Stimulated activated CD8-positive, alpha-beta memory T cell treated with anti-CD3 and anti-CD28 coated beads, Interleukin-15, amount 100 ng/mL, for 48 hours (primary cell): ENCODE measurements around the gene TMEM266.

Experiments
- DNase-seq, 2 donors: peaks; one replicate each; pipeline ENCODE4 v3.0.0-alpha.2; 2020; ENCODE audit warnings: low read depth in 2 of 2

TMEM266 gene

DNA sequence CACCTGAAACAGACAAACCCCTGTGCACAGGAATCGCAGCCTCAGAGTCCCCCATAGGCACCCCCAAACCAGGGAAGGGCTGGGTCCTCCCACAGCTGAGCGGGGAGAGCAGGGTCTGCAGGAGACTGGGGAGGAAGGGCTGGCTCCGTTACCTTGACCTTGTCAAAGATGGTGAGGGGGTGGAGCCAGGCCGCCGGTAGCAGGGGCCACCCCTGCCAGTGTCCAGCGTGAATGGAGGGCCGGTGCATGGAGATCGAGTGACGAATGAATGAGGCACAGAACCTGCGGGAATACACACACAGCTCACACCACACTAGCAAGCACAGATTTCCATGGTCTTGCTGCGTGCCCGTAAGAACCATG, 102.2 kb downstream of the TMEM266 start:
- DNase-seq = no peak

DNA sequence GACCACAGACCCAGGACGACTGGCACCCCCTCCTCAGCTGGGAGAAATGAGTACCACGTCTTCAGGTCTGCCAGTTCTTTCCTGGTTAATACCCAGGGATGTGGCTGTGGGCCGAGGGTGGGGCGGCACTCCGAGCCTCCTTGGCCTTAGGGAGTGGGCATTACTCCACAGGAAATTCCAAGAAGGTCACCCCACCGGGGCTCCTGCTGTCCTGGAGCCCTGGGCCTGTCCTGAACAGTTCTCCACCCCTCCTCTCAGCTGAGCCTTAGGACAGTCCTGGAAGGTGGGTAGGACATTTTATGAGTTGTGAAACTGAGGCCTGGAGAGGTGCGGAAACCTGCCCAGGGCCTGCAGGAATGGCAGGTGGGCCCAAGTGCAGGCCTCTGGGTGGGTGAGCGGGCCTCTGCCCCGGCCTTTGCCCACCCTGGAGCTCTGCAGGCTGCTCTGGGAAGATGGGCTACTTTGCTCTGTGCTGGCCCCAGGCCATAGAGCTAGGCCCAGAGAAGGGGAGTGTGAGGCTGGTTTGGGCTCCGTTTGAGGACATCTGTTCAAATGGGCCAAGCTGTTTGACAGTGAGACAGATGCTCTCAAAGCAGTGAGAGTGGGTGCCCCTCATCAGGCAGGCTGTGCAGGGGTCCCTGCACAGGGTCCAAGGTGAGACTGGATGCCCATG, 103.1 kb downstream of the TMEM266 start:
- DNase-seq = no peak

DNA sequence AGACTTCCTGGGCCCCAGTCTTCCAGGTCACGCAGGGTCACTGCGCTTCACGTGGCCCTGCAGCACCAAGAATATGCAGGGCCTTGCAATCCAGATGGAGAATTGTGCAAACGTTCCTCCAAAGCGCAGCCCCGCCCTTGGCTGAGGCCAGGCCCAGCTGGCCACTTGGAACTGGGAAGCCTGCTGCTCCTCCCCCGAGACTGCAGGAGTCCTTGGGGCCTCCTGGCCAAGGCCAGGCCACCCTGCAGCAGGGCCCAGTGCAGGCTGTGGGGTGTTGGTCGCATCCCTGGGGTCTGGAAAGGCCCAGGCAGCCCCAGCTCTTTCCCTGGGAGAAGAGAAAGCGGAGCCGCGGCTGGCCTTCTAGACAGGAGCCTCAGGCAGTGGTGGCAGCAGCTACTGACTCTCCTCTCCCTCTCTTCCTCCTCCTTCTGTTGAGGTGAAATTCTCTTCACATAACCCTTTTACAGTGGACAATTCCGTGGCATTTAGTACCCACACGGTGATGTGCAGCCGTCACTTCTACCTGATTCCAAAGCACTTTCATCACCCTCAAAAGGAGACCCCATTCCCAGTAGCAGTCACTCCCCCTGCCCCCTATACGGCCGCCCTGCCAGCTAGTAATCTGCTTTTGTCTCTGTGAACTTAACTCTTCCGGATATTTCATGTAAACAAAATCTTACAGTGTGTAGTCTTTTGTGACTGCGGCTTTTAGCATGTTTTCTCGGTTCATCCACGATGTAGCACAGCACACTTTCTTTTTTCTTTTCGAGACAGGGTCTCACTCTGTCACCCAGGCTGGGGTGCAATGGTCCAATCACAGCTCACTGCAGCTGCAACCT, 103.9 kb downstream of the TMEM266 start:
- no peak for DNase-seq

DNA sequence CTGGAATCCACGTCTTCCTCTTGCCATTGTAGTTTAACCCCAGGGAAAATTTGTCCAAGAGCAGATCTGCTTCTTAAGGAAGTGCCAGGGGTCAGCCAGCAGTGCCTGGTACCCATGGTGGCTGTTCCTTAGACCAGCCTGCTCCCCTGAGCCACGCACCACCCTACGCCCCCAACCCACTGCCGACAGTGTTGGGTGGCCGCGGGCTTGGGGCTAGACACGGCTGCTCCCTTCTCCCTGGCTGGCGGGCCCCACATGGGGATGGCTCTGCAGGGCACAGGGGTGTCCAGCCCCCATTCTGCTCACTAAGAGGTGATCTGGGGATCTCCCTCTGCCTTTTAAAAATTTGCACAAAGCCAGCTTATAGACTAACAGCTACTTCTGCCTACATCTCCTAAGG, 104.8 kb downstream of the TMEM266 start:
- no peak for DNase-seq

DNA sequence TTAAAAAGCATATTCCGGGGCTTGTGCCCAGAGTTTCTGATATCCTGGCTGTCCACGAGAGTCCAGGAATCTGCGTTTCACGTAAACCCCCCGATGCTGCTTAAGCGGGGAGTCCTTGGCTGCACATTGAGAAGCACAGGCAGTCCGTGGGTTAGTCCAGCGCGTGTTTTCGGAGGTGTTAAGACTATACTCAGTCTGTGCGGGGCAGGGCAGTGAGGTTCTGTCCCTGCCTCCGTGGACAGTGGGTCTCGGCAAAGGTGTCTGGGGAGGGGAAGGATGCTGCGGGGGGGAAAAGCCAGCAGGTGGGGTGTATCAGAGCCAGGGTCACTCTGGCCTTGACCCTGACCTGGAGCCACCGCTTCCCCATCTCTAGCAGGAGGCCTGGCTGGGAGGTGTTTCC, 106.2 kb downstream of the TMEM266 start:
- no peak for DNase-seq

DNA sequence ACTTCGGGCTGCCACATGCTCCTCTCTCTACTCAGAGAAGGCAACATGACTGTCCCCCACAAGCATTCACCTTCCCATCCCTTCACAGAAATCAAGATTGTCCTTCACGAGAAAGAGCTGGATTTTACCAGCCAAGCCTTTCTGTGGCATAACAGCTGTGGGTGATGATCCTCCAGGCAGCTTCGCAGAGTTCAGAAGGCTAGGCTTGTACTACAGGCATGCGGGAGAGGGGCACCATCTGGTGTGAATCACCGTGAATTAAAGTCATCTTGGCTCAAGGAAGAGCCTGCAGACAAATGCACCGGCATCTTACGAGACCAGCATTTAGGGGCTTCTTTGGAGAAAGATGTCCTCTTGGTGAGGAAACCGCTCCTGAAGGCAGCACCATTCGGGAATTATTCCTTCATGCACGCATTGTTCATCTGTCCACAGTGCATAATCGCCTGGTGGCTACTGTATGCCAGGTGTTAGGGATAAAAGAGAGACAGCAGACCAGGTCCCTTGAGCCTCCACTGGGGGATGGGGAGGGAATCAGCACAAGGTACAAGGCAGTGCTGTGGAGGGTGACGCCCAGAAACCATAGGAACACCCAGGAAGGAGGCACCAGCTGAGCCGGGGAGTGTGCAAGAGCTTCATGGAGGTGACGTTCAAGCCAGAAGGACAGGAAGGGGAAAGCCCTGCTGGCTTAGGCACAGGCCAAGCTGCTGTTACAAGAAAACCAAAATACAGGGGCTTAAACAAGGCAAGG, 108.6 kb downstream of the TMEM266 start:
- no peak for DNase-seq

DNA sequence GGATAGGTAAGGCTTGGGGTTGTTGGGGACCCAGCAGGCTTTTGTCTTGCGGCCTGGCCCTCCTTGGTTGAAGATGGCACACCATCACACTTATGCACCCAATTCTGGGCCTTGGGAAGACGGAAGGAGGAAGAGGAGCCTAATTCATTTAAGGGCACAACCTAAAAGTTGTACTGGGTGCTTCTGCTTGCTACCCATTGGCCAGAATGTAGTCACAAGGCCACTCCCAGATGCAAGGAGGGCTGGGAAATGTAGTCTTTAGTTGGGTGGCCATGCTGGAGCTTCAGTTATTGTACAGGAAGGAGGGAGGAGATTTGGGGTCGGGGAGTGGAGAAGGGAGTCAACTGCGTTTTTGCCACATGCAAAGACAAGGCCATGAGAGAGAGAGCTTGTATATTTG, 109.2 kb downstream of the TMEM266 start:
- no peak for DNase-seq

DNA sequence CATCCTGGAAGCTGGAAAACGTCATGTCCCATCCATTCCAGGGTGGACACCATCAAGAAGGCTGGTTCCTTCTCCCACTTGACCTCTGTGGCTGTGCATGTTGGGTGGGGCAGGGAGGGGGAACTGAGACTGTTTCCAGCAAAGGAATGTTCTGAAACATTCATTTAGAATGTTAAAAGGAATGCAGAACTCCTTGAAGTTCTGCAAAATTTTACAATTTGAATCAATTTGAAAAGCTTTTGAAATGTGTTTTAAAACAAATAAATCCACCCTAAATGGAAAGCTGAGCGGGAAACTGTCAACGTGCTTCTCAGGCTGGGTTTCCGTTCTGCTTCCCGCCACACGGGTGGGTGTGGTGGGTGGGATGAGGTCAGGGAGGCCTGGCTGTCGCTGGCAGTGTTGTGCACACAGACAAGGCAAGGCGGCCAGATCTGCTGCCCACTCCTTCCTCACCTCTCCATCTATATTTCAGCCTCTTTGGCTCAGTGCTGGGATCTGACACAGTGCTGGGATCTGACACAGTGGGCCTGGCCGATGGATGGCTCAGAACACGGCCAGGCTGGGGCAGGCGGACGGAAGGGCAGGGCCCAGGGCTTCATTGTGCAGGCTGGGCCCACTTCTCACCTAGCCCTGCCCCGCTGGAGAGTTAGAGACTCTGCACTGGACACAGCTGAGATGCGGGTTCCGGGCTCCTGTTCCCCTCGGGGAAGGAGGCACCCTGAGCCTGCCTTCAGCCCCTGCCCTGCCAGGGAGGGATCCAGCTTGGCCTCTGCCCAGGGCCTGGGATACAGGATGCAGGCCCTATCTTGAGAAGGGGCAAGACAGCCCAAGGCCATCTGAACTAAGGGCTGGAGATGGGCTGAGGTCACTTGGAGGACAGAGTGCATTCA, 110.4 kb downstream of the TMEM266 start:
- DNase-seq = no peak

DNA sequence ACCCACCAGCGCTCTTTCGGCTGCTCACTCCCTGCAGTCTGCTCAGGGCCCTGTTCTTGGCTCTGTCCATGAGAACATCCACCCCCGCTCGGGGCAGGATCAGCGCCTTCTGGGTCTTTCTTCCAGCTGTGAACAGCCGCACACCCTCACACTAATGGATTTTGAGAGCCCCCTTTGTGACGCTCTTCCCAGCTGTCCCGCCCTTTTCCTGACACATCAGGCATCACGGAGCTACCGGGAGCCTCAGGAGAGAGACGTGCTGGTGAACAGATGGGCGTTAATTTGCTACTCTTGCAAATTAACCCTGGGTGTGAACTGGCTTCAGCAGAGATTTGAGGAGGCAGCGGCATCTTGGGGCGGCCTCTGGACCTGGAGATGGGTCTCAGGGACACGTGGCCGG, 113.0 kb downstream of the TMEM266 start:
- no peak for DNase-seq

DNA sequence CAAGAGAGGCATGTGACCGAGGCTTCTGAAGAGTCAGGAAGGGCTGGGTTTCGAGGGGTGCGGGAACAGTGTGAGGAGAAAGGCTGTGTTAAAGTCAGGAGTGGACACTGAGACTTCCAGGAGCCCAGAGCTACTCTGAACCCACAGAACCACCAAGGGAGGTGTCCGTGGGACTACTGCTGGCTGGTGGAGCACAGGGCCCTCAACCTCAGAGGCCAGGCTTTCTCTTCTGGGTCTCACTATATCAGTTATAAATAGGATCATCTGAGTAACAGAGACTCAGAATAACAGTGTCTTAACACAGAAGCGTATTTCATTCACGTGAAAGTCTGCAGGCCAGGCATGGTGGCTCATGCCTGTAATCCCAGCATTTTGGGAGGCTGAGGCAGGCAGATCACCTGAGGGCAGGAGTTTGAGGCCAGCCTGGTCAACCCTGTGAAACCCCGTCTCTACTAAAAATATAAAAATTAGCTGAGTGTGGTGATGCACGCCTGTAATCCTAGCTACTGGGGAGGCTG, 113.6 kb downstream of the TMEM266 start:
- DNase-seq = no peak

DNA sequence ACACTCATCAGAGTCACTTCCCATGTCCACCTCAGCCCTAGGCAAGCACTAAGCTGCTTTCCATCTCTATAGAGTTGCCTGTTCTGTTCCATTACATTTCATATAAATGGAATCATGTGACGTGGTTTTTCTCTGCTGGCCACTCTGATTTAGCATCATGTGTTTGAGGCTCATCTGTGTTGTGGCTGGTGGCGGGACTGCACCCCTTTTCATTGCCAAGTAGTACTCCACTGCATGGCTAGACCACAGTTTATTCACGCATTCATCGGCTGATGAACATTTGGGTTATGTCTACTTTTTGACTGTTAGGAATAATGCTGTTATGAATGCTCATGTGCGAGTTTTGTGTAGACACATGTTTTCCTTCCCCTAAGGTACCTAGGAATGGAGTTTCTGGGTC, 114.9 kb downstream of the TMEM266 start:
- no peak for DNase-seq

DNA sequence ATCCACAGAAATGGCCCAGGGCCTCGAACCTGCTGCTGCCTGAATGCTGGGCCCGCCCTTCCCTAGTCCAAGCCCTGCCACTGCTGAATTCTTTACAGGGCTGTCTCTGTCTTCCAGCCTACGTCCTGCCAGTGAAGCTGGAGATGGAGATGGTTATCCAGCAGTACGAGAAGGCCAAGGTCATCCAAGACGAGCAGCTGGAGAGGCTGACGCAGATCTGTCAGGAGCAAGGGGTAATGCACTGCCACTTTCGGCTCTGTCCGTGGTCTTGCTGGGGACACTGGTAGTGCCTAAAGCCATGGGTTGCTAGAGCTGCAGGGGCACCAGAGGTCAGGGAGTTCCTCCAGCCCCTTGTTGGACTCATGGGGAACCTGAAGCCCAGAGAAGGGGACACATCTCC, 115.7 kb downstream of the TMEM266 start:
- no peak for DNase-seq

DNA sequence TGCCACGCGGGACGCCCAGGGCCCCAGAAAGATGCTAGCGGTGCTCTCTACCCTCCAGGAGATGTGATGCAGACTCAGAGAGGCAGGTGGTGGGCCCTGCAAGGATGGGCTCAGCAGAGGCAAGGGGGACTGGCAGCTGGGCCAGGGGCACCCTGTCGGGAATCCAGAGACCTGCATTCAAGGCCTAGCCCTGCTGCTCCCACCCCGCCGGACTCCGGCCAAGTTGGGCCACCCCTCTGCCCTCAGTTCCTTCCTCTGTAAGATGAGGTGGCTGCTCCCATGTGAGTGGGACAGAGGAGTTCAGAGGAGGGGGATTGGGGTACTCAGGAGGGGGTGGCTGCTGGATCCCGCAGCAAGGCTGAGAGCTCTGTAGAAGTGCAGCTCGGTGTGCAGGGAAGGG, 116.3 kb downstream of the TMEM266 start:
- no peak for DNase-seq

DNA sequence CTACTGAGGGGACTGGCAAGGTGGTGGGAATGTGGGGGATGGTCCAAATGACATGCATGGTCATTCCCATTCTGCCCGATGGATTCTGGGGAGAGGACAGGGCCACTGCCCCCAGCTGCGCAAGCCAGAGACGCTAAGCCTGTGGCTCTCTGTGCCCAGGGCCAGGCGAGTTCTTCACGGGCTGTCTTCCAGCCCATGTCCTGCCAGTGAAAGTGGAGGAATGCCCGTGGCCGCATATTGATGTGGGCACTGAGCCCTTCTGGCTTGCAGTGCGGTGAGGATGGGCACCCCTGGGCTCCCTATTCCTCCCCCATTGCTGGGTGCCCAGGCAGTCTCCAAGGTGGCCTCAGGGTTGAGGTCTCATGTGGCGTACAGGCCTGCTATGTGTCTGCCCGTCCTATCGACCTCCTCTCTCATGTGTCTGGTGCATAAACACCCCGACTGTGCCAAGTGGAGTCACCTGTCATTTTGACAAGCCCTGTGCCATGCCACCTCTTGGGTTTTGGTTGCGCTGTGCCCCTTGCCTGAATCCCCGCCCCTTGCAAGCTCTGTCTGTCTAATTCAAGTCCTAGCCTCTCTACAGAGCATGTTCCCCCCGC, 116.8 kb downstream of the TMEM266 start:
- no peak for DNase-seq

DNA sequence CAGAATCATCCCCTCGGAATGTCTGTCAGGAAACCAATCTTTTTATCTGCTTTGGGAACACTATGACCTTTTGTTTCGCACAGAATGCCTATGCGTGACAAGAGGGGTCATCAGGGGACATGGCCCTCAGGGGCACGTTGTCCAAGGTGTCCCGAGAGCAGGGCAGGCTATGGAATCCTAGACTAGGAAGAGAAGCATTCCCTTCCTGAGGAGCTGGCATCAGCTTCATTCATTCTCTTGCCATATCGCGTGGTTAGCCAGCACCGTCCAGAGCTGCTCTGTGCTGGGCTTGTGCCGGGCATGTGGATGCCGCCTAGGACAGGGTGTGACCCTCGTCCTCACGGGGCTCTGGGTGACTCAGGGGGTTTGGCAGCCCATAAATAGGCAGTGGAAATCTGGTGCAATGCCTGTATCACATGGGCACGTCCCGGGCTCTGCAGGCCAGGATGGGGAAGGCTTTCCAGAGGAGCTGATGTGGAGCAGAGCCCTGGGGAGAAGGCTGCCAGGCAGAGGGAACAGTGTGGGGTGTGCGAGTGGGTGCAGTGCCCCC, 117.8 kb downstream of the TMEM266 start:
- no peak for DNase-seq

DNA sequence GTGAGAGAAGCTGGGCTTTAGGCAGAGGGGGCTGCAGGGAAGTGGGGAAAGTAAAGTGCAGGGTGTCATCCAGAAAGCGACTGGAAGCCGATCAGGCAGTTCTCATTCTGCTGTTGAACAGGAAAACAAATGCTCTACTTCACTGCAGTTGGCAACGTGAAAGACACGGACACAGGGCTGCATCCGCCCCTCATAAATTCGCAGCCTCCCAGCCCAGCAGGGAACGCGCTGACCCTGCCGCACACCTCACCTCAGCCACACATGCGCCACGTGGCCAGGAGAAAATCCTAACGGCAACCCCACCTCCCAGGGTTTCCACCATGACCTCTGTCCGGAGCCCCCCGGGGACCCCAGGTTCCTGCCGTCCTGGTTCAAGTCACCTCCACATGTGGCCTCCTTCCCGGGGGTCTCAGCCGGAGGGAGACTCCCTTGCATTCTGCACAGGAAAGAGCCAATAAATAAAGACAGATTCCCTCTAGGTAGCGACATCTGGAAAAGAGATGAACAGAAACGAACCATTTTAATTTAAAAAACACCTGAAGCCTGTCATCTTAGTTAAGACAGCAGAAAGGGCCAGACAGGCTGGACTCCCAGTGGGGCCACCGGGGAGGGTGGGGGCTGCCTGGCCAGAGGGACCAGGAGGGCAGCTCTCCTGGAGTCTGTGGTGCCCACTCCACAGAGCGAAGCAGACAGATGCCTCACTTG, 118.7 kb downstream of the TMEM266 start:
- DNase-seq = no peak

DNA sequence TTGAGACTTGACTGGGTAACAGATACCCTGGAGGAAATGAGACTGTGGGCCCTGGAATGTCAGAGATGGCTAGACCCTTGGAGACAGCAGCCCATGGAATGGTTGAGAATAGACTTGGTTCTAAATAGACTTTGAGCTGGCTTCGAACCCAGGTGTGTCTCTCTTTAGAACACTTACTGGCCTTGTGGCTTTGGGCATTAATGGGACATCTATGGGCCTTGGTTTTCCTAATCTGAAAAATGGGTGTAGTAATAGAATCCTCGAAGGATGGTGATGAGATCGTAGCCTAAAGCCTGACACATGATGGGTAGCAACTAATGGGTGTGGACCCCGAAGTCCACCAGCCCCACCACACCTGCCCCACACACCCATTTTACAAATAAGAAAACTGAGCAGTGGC, 119.2 kb downstream of the TMEM266 start:
- no peak for DNase-seq

DNA sequence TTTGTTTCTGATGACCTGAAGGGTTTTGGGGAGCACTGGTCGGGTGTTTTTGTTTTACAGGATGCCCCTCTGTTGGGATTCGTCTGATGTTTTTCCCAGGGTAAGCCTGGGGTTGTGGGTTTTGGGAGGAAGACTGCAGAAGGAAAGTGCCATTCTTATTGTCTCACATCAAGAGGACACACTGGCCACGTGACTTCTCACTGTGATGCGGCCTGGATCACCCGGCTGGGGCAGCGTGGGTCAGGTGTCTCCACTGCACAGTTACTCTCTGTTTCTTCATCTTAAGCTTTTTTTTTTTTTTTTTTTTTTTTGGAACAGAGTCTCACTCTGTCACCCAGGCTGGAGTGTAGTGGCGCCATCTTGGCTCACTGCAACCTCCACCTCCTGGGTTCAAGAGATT, 120.5 kb downstream of the TMEM266 start:
- no peak for DNase-seq

DNA sequence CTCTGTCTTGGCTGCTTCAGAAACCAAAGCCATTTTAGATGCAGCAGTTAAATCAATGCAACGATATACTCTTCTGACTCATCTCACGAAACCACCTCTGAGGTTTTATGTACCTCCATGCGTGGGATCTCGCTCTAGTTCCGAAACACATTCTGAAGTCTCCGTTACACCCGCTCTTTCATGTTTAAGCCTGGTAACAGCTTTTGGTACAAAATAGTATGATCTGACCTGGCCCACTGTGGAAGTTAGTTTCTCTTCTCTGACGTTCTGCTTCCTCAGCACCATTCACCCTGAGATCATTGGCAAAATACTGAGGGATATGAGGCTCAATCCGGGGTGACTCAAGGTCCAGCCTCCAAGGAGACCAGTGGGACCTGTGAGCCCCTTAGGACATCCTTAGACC, 121.9 kb downstream of the TMEM266 start:
- peak; percentile 8 to 23 for DNase-seq

DNA sequence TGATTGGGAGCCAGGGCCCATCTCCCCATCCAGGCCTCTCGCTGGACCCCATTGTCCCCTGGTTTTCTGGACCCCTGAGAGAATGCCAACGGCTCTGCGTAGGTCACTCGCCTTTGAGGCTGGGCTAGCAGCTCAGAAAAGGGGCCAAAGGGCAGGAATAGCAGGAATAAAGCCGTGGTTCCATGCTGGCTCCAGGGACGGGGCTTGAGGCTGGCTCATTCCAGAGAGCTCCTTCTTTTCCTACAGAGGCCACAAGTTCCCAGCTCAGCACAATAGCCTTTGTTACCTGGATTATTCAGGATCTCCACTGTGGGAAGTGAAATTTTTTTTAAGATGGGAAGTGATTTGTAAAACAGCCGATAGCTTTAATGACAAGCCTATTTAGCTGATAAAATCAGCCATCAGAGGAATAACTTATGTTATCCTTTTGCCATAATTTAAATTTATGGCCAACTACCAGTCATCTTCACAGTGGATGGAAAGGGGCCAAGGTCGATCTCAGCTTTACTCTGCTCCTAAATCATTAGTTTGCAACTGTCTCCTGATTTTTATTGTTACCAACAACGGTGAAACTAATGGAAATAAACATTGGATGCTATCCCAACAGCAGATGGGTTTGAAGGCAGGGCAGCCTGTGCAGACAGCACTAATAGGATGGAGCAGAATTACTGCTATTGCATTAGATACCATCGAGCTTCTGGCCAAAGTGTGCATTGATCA, 124.3 kb downstream of the TMEM266 start:
- no peak for DNase-seq
